Dermis microvascular lymphatic vessel endothelial cell (primary cell): Measurements from ENCODE around the gene ALKBH3. TPM values are rescaled to one million over a fixed set of nuclear protein-coding genes. Genes with fewer than 3 reads are reported as not detected.
A peak's percentile ranks its signal among the peaks of the same experiment; 100 is the strongest.

Experiments
- DNase-seq, 2 donors: peaks; one replicate each; pipeline versions ENCODE4 v3.0.0 to v3.0.0-alpha.2; 2010; ENCODE audit warnings: low read depth in 2 of 2
- total RNA-seq: library from RNA; depleted of rRNA; stranded (reverse); fragments of >200 nt; gene quantifications from 2 replicates; pipeline ENCODE4 v1.2.1, GENCODE V29; 2014

Gene ALKBH3
- total RNA-seq, 1 donor from 2014 or later = 27.1 TPM

- no peak for DNase-seq
Observed at GRCh38 chr11:43959321-43959995, 78.8 kb downstream of the ALKBH3 start.

DNA sequence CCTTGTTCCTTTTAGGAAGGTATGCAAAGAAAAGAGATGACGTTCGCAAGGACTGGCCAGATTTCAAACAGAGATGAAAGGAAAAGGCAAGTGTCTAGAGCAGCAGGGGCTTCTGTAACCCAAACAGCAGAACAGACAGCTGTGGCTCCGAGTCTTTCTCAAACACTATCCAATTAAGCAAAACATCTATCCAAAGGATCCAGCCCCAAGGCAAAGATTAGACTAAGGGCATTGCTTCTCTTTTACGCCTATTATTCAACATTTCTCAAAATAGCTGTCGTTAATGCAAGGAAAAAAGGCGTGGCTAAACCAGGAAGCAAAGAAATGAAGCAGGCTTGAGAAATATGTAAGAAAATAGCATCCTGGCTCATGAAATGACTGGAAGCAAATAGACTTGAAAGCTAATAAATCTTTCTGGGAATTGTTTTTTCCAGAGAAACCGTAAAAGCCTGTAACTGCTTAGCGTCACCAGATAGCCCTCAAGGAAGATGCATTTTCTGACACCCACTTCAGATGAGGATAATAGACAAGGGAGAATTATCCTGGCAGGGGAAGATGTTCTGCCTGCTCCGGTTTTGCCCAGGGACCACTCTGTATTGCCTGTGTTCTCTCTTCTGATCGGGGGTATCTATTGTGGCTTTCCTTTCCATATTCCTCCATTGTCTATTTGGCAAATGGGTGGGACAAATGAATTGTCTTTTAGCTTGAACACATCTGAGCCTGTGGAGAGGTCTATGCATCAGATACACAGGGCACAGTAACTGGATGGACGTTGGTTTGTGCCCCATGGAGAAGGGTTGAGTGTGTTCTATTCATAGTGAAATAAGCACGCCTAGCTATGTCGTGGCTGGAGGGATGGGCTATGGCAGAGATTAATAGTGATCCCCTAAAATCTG lies 82.0 kb downstream of the ALKBH3 start:
- no peak for DNase-seq

DNA sequence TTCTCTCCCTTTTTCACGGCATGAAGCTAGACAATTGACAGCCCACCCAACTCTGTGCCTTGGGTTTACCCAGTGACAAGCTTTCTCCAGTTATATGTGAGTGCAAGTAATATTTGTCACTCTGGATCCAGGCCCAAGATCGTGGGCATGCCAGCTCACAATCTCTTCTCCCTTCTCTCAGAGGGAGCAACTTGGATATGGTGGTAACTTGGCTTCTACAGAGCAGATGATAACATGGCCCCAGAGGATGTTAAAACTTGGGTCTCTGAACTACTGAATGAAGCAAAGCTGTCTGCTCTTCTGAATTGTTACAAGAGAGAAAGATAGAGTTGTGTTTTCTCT lies 82.6 kb downstream of the ALKBH3 start:
- DNase-seq = no peak

GRCh38 chr11:43967661-43968060 lies 87.0 kb downstream of the ALKBH3 start:
- DNase-seq = no peak

GRCh38 chr11:43968719-43969118 lies 88.1 kb downstream of the ALKBH3 start:
- DNase-seq = no peak

DNA sequence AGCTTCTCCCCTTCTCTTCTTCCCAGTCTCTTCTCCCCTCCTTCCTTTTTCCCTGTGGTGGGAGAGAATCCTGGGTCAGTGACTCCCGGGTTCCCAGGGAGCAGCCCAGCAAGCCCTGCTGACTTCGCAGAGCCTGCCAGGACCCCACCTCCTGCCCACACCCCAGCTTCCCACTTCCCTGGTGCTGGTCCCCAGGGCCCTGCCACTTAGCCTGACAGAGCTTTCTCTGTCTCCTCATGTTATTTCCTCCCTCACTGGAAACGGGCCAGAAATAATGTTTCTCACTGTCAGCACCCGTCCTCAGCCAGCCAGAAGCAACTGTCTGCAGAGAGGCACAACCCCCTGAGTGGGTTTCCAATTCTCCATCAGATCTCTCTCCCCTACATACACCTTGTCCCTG lies 88.9 kb downstream of the ALKBH3 start:
- DNase-seq = peak in 1 of 2 donors; percentile 9

Other genes with a start within 250 kb of the ALKBH3 start
- gene HSD17B12, start 200.1 kb upstream of the ALKBH3 start, total RNA-seq = 82.8 and 89.6 TPM in 2 replicates
- gene C11orf96, start 61.8 kb downstream of the ALKBH3 start, total RNA-seq = 3.6 and 13.0 TPM in 2 replicates
- gene ACCSL, start 167.2 kb downstream of the ALKBH3 start, total RNA-seq = not detected in 2 replicates
- 4.2 and 9.1 TPM in 2 replicates for gene ACCS, start 185.4 kb downstream of the ALKBH3 start, total RNA-seq
- 119 and 128 TPM in 2 replicates for gene EXT2, start 214.8 kb downstream of the ALKBH3 start, total RNA-seq